PFSK-1 (cell line): Measurements from ENCODE around the gene ZNF700.

ENCODE experiments used
- FOXP2 ChIP-seq: optimal IDR thresholded peaks from 2 replicates; pipeline ENCODE3; 2011; ENCODE audit warnings: borderline replicate concordance, control low read depth, inconsistent platforms; ENCODE audit not compliant: insufficient read depth; ENCODE audit errors: extremely low read length, extremely low read depth
- POLR2AphosphoS5 ChIP-seq: IDR thresholded peaks from 2 replicates; pipeline ENCODE4 v1.6.1; 2012; ENCODE audit warnings: low read depth, mild to moderate bottlenecking, control low read depth, low read length, moderate library complexity
- REST ChIP-seq, 2 experiments: IDR thresholded peaks; 2 replicates each; pipeline versions ENCODE4 v1.6.1 to v1.8.0; 2011 to 2012; ENCODE audit warnings: low read depth in 2 of 2, low read length in 2 of 2, control low read depth in 1 of 2, inconsistent platforms in 1 of 2, mild to moderate bottlenecking in 1 of 2, moderate library complexity in 1 of 2; ENCODE audit not compliant: insufficient read depth in 1 of 2
- SIN3A ChIP-seq: IDR thresholded peaks from 2 replicates; pipeline ENCODE4 v1.6.1; 2012; ENCODE audit warnings: mild to moderate bottlenecking, low read length, moderate library complexity, borderline replicate concordance; ENCODE audit not compliant: insufficient read depth
- TAF1 ChIP-seq: IDR thresholded peaks from 2 replicates; pipeline ENCODE4 v1.6.1; 2012; ENCODE audit warnings: low read length, control low read depth, borderline replicate concordance; ENCODE audit not compliant: insufficient read depth

ZNF700 gene

GRCh38 chr19:11949201-11949600, 24.3 kb downstream of the ZNF700 start:
- TF ChIP-seq REST (IDR thresholded peaks at IDR 0.05; ENCODE audit: insufficient read depth in 1 of 2, low read depth in 2 of 2, low read length in 2 of 2) (no peak), TAF1 (no peak), FOXP2 (no peak), SIN3A (no peak), POLR2AphosphoS5 (no peak)

- TF ChIP-seq POLR2AphosphoS5 (no peak), FOXP2 (no peak), SIN3A (no peak), TAF1 (no peak), REST (IDR thresholded peaks at IDR 0.05; ENCODE audit: insufficient read depth in 1 of 2, low read depth in 2 of 2, low read length in 2 of 2) (no peak)
Measured at GRCh38 chr19:11950312-11950711, 25.4 kb downstream of the ZNF700 start.

DNA sequence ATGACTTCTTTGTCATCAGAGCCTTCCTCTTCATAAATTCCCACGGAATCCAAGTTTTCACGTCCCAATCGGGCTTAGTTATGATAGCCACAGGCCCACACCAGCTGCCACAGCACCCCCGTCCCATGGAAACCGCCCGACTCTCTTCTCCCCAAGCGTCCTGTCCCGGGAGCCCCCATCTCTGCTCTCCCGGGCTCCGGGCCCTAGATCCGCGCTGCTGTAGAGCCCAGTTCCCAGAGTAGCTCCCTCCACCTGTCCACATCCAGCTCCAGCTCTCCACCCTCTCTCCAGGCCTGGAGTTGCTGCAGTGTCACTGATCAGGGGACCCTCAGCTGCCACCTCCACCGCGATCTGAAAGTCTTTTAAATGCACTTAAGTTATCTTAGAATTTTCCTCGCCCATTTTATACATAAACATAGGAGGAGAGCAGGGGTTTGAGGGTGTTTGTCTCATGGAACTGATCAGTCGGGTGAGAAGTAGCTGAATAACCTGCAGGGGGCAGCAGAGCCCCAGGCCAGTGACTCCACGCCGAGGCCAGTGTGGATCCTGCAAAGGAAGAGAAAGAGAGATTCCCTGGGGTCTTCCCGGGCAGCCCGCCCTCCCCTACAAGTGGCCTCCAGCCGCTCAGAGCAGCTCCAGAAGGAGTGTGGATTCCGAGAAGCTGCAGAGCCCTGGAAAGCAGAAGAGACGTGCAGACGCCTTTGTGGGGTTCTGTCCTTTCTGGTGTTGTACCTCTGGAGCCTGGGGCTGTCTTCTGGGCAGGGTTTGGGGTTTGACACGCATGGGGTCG, 38.9 kb downstream of the ZNF700 start:
- TF ChIP-seq TAF1 = no peak

DNA sequence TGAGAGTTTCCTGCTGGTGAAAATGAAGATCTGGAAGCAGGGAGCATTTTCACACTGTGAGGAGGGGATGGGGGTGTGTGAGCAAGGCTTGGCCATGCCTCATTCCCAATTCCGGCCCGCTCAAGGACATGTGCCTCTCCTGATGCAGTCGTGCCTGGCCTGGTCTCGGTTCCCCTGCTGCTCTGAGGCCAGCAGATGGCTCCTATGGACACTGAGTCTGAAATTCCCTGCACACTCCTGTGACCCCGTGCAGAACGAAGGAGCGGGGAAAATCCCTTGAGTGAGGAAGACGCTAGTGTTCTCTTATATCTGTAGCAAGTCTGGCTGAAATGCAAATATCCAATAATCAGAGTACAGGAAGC, 39.6 kb downstream of the ZNF700 start:
- TF ChIP-seq POLR2AphosphoS5 (no peak), REST (IDR thresholded peaks at IDR 0.05; ENCODE audit: insufficient read depth in 1 of 2, low read depth in 2 of 2, low read length in 2 of 2) (no peak), TAF1 (no peak), SIN3A (no peak)

DNA sequence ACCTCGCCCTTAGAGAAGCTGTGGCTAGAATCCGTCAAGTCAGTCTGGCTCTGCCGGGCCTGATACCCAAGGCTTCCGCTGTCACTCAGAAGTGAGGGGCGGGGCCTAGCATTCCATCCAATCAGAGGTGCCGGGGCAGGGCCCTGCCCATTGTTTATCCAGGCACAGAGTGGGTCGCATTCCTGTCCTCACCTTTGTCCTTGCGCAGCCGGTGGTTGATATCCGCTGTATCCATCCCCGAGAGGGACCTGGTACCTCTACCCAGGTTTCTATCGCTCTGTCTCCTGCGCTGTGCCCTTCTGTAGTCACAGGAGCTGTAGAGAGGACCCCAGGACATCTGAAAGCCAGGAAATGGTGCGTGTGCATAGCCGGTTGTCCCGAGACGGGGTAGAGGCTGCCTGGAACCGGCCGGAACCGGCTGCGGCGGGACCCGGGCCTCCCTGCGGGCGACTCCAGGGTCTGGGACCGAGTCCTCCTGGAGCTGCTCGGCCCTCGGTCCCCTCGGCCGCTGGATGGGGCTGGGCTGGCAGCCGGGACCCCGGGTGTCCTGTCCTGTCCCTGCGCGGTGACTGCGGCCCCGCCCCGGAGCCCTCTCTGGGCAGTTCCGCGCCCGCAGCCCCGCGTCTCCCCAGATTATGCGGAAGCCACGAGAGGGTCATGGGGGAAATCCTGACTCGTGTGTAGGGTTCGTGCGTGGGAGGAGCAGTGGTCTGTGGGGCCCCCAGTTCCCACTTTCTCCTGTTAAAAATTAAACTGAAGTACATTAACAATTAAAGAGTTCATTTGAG, 40.1 kb downstream of the ZNF700 start, which contains the start of gene ZNF763:
Gene ZNF763, plus strand, starts transcription at position 183 of the 788 bp plus-strand sequence. Its CDS starts 169 bp downstream, at position 352.
- peak; percentile 60 for TF ChIP-seq FOXP2
- no peak for TF ChIP-seq SIN3A
- TF ChIP-seq POLR2AphosphoS5 = 0 out of 2 replicates have a peak, but pooled peaks have one; percentile 53
- no peak for TF ChIP-seq TAF1

DNA sequence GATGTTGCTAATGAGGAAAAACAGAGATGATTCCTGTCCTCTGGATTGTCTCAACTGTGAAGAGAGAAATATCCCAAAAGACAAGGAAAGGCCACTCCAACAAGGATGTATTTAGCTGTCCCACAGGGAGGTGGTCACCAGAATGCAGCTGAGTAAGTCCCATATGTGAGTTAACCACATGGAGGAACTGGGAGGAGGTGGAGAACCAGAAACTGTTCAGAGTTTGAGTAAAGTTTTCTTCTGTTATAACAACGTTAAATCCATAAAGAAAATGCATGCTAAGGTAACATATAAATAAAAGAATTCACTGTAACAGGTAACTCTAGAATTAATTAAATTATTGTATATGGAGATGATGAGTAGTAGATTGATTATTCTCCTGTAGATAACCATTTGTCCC, 45.3 kb downstream of the ZNF700 start:
- TF ChIP-seq POLR2AphosphoS5 (no peak), FOXP2 (no peak), REST (IDR thresholded peaks at IDR 0.05; ENCODE audit: insufficient read depth in 1 of 2, low read depth in 2 of 2, low read length in 2 of 2) (no peak), TAF1 (no peak), SIN3A (no peak)
